ENCODE data around the gene HBB.

HBB gene

GRCh38 chr11:5231111-5231510, 4.2 kb upstream of the HBB start:
- no peak for DNase-seq (ENCODE audit: low read depth, low spot score)
- H3K4me3 ChIP-seq (ENCODE audit: low read length) = no peak overlapping the region

- no peak for DNase-seq (ENCODE audit: low read depth, low spot score)
- H3K4me3 ChIP-seq (ENCODE audit: low read length) = no peak overlapping the region
Observed at GRCh38 chr11:5230266-5230665, 3.4 kb upstream of the HBB start.

- DNase-seq (ENCODE audit: low read depth, low spot score) = no peak
Observed at GRCh38 chr11:5229796-5230195, 2.9 kb upstream of the HBB start.

GRCh38 chr11:5229356-5229755, 2.5 kb upstream of the HBB start:
- DNase-seq (ENCODE audit: low read depth, low spot score) = no peak

More at GRCh38 chr11:5229796-5230195, 2.9 kb upstream of the HBB start:
- no peak overlapping the region for H3K4me3 ChIP-seq (ENCODE audit: low read length)

GRCh38 chr11:5228124-5228523, 1.3 kb upstream of the HBB start:
- DNase-seq (ENCODE audit: low read depth, low spot score) = no peak

More at GRCh38 chr11:5229356-5229755, 2.5 kb upstream of the HBB start:
- H3K4me3 ChIP-seq (ENCODE audit: low read length) = no peak overlapping the region

GRCh38 chr11:5227681-5228080, 810 bp upstream of the HBB start:
- H3K4me3 ChIP-seq (ENCODE audit: low read length) = no peak overlapping the region
- DNase-seq (ENCODE audit: low read depth, low spot score) = no peak

More at GRCh38 chr11:5228124-5228523, 1.3 kb upstream of the HBB start:
- no peak overlapping the region for H3K4me3 ChIP-seq (ENCODE audit: low read length)

- H3K4me3 ChIP-seq (ENCODE audit: low read length) = no peak overlapping the region
- DNase-seq (ENCODE audit: low read depth, low spot score) = no peak
Observed at GRCh38 chr11:5225480-5225871, 1.4 kb downstream of the HBB start.

- DNase-seq (ENCODE audit: low read depth, low spot score) = no peak
- H3K4me3 ChIP-seq (ENCODE audit: low read length) = no peak overlapping the region
Observed at GRCh38 chr11:5224538-5225479, 2.1 kb downstream of the HBB start.

GRCh38 chr11:5223686-5224085, 3.2 kb downstream of the HBB start:
- H3K4me3 ChIP-seq (ENCODE audit: low read length) = no peak overlapping the region
- no peak for DNase-seq (ENCODE audit: low read depth, low spot score)

- DNase-seq (ENCODE audit: low read depth, low spot score) = no peak
- H3K4me3 ChIP-seq (ENCODE audit: low read length) = no peak overlapping the region
Observed at GRCh38 chr11:5223146-5223545, 3.7 kb downstream of the HBB start.

GRCh38 chr11:5210376-5210885, 16.4 kb downstream of the HBB start:
- DNase-seq (ENCODE audit: low read depth, low spot score) = no peak
- H3K4me3 ChIP-seq (ENCODE audit: low read length) = no peak overlapping the region

GRCh38 chr11:5204787-5205186, 22.1 kb downstream of the HBB start:
- no peak for DNase-seq (ENCODE audit: low read depth, low spot score)
- H3K4me3 ChIP-seq (ENCODE audit: low read length) = no peak overlapping the region

GRCh38 chr11:5203366-5203765, 23.5 kb downstream of the HBB start:
- no peak overlapping the region for H3K4me3 ChIP-seq (ENCODE audit: low read length)
- no peak for DNase-seq (ENCODE audit: low read depth, low spot score)

- H3K4me3 ChIP-seq (ENCODE audit: low read length) = no peak within 1 kb of the TSS
- no peak for DNase-seq (ENCODE audit: low read depth, low spot score)
Observed at GRCh38 chr11:5200582-5200981, 26.3 kb downstream of the HBB start, which contains the start of gene OR51V1. Gene OR51V1 (minus strand): TSS chr11:5200682. CDS start chr11:5200682, 0 bp downstream.

- H3K4me3 ChIP-seq (ENCODE audit: low read length) = no peak overlapping the region
- DNase-seq (ENCODE audit: low read depth, low spot score) = no peak
Observed at GRCh38 chr11:5198285-5198684, 28.6 kb downstream of the HBB start.

GRCh38 chr11:5197536-5197935, 29.3 kb downstream of the HBB start:
- DNase-seq (ENCODE audit: low read depth, low spot score) = no peak

GRCh38 chr11:5196731-5197130, 30.1 kb downstream of the HBB start:
- no peak overlapping the region for H3K4me3 ChIP-seq (ENCODE audit: low read length)
- DNase-seq (ENCODE audit: low read depth, low spot score) = no peak

More at GRCh38 chr11:5197536-5197935, 29.3 kb downstream of the HBB start:
- no peak overlapping the region for H3K4me3 ChIP-seq (ENCODE audit: low read length)

GRCh38 chr11:5196067-5196466, 30.8 kb downstream of the HBB start:
- H3K4me3 ChIP-seq (ENCODE audit: low read length) = no peak overlapping the region
- no peak for DNase-seq (ENCODE audit: low read depth, low spot score)

GRCh38 chr11:5192738-5193137, 34.1 kb downstream of the HBB start:
- H3K4me3 ChIP-seq (ENCODE audit: low read length) = no peak overlapping the region
- DNase-seq (ENCODE audit: low read depth, low spot score) = no peak

GRCh38 chr11:5188201-5188600, 38.7 kb downstream of the HBB start:
- H3K4me3 ChIP-seq (ENCODE audit: low read length) = no peak overlapping the region
- DNase-seq (ENCODE audit: low read depth, low spot score) = no peak

Data from Jurkat, Clone E6-1 (cell line).